Thyroid gland (tissue), 4 donors: ENCODE results near the gene WIPF3. TPM values are rescaled to one million over a fixed set of nuclear protein-coding genes. Genes with fewer than 3 reads are reported as not detected.

ENCODE experiments used
- DNase-seq, 2 donors: peaks; one replicate each; pipeline ENCODE4 v3.0.0-alpha.2; 2019
- H3K27ac ChIP-seq, 3 donors: fragments of 200-600 bp; sonication (generic); 1 replicate in 2 of 3; 2 replicates in 1 of 3; pipeline ENCODE4 v1.5.1; 2016 to 2019; ENCODE audit warnings: mild to moderate bottlenecking in 1 of 3, moderate library complexity in 1 of 3
- H3K27me3 ChIP-seq: fragments of 200-600 bp; sonication (generic); one replicate; pipeline ENCODE4 v1.5.1; 2019
- H3K36me3 ChIP-seq, 2 donors: fragments of 200-600 bp; sonication (generic); one replicate each; pipeline ENCODE4 v1.5.1; 2016 to 2019
- H3K4me1 ChIP-seq, 2 donors: fragments of 200-600 bp; sonication (generic); one replicate each; pipeline ENCODE4 v1.5.1; 2017 to 2019
- H3K4me3 ChIP-seq, 3 donors: fragments of 200-600 bp; sonication (generic); replicated peaks in 1 of 3; 1 replicate in 2 of 3; 2 replicates in 1 of 3; pipeline ENCODE4 v1.5.1; 2016; ENCODE audit warnings: mild to moderate bottlenecking in 1 of 3
- H3K9me3 ChIP-seq: fragments of 200-600 bp; sonication (generic); one replicate; pipeline ENCODE4 v1.5.1; 2017
- CTCF ChIP-seq, 6 experiments: fragments of 200-600 bp in 3 of 6; fragments of 450-650 bp in 3 of 6; sonication (generic) in 3 of 6; IDR thresholded peaks; one replicate each; pipeline ENCODE4 v1.5.1; 2016 to 2019; ENCODE audit warnings: antibody characterized with exemption in 6 of 6, mild to moderate bottlenecking in 2 of 6, inconsistent platforms in 1 of 6, moderate library complexity in 1 of 6
- POLR2A ChIP-seq, 2 donors: fragments of 450-650 bp; IDR thresholded peaks; one replicate each; pipeline ENCODE4 v1.6.1; 2017; ENCODE audit warnings: antibody characterized with exemption in 2 of 2, mild to moderate bottlenecking in 2 of 2, moderate library complexity in 1 of 2
- WGBS, 2 donors: methylation state at CpG; one replicate each; pipeline ENCODE4 v1.1.5; 2017; 5-methylcytosine and 5-hydroxymethylcytosine counted together
- intact Hi-C: fragments of 100-400 bp; cut with DNase I; formaldehyde crosslinking; loops from one replicate; pipeline ENCODE4 v1.15.1; 2023
- total RNA-seq, 4 donors: library from RNA; depleted of rRNA; stranded (reverse); fragments of >200 nt; gene quantifications; one replicate each; pipeline ENCODE4 v1.2.3, GENCODE V29; 2016

WIPF3 gene
- total RNA-seq, 4 donors from 2014 or later: 0.22 to 1.2 (median 0.70) TPM

- Histone ChIP-seq H3K9me3 (no peaks in the 10 kb centered on the region), H3K27ac (no peak overlapping the region), H3K36me3 (no peaks in the 10 kb centered on the region), H3K4me1 (no peaks in the 10 kb centered on the region), H3K27me3 (no peaks in the 10 kb centered on the region), H3K4me3 (no peak overlapping the region)
- DNase-seq: no peak
- TF ChIP-seq POLR2A (IDR thresholded peaks at IDR 0.05) (no peak), CTCF (IDR thresholded peaks at IDR 0.05) (no peak)
- intact Hi-C loops: no loop called here
Observed at GRCh38 chr7:29857654-29858053, 51.3 kb downstream of the WIPF3 start.

GRCh38 chr7:29858191-29858951 is 52.1 kb downstream of the WIPF3 start:
- H3K36me3 ChIP-seq: no peaks in the 10 kb centered on the region
- intact Hi-C loops: no loop called here
- no peak overlapping the region for H3K27ac ChIP-seq
- H3K4me3 ChIP-seq: no peak overlapping the region
- H3K27me3 ChIP-seq: no peaks in the 10 kb centered on the region
- no peaks in the 10 kb centered on the region for H3K9me3 ChIP-seq
- no peak for TF ChIP-seq POLR2A (IDR thresholded peaks at IDR 0.05)
- TF ChIP-seq CTCF (IDR thresholded peaks at IDR 0.05): no peak
- H3K4me1 ChIP-seq: no peaks in the 10 kb centered on the region
- 89 to 92% methylated on average over 4 of the region's 4 CpGs for WGBS, 2 donors
- DNase-seq: no peak

GRCh38 chr7:29859104-29859503 is 52.8 kb downstream of the WIPF3 start:
- Histone ChIP-seq H3K27ac (no peak overlapping the region), H3K27me3 (no peaks in the 10 kb centered on the region), H3K36me3 (no peaks in the 10 kb centered on the region), H3K4me3 (no peak overlapping the region), H3K9me3 (no peaks in the 10 kb centered on the region), H3K4me1 (no peaks in the 10 kb centered on the region)
- intact Hi-C loops: no loop called here
- TF ChIP-seq CTCF (IDR thresholded peaks at IDR 0.05): no peak
- no peak for TF ChIP-seq POLR2A (IDR thresholded peaks at IDR 0.05)
- no peak for DNase-seq
- 88 to 92% methylated on average over 5 of the region's 5 CpGs for WGBS, 2 donors

- H3K27me3 ChIP-seq: no peaks in the 10 kb centered on the region
- H3K9me3 ChIP-seq: no peaks in the 10 kb centered on the region
- no peak overlapping the region for H3K27ac ChIP-seq
- no peaks in the 10 kb centered on the region for H3K36me3 ChIP-seq
- WGBS, 2 donors: 65 to 73% methylated on average over 4 of the region's 4 CpGs
- no peak for DNase-seq
- no peaks in the 10 kb centered on the region for H3K4me1 ChIP-seq
- intact Hi-C loops: no loop called here
- TF ChIP-seq POLR2A (IDR thresholded peaks at IDR 0.05) (no peak), CTCF (IDR thresholded peaks at IDR 0.05) (no peak)
- H3K4me3 ChIP-seq: no peak overlapping the region
Observed at GRCh38 chr7:29859524-29860185, 53.3 kb downstream of the WIPF3 start.

- no peaks in the 10 kb centered on the region for H3K27me3 ChIP-seq
- DNase-seq: no peak
- 91 to 92% methylated on average over 2 of the region's 2 CpGs for whole genome bisulfite sequencing, 2 donors
- H3K36me3 ChIP-seq: no peaks in the 10 kb centered on the region
- H3K4me3 ChIP-seq: no peak overlapping the region
- intact Hi-C loops: no loop called here
- no peaks in the 10 kb centered on the region for H3K9me3 ChIP-seq
- TF ChIP-seq CTCF (IDR thresholded peaks at IDR 0.05): no peak
- TF ChIP-seq POLR2A (IDR thresholded peaks at IDR 0.05): no peak
- H3K4me1 ChIP-seq: peaks cover 0 to 3% of the 10 kb centered on the region in 2 donors
- no peak overlapping the region for H3K27ac ChIP-seq
Observed at GRCh38 chr7:29860186-29860585, 53.9 kb downstream of the WIPF3 start.
